HG03575 (cell line): Measurements from ENCODE around the gene CCDC9.
"Not testable (repeated sequence)": the region's sequence is repeated elsewhere in the genome, so short reads cannot be mapped to it uniquely, and the experiment has no call there.

ENCODE experiments used
- ATAC-seq: cut with Tn5 transposase; IDR thresholded peaks from one replicate; pipeline ENCODE4 v1.9.1; 2021; ENCODE audit not compliant: unreplicated experiment, insufficient number of reproducible peaks, low FRiP score; ENCODE audit errors: extremely low read depth

The CCDC9 gene

GRCh38 chr19:47275791-47276461, 19.6 kb downstream of the CCDC9 start:
- no peak for ATAC-seq

DNA sequence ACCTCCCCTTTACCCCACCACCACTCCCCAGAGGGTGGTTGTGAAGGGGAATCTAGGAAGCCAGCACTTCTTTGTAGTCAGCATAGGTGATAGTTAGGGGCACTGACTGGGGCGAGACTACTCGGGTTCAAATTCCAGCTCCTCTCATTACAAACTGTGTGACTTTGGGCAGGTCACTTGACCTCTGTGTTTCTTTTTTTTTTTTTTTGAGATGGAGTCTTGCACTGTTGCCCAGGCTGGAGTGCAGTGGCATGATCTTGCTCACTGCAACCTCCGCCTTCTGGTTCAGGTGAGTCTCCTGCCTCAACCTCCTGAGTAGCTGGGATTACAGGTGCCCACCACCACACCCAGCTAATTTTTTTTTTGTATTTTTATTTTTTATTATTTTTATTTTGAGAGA, 20.2 kb downstream of the CCDC9 start:
- not testable (repeated sequence) for ATAC-seq

DNA sequence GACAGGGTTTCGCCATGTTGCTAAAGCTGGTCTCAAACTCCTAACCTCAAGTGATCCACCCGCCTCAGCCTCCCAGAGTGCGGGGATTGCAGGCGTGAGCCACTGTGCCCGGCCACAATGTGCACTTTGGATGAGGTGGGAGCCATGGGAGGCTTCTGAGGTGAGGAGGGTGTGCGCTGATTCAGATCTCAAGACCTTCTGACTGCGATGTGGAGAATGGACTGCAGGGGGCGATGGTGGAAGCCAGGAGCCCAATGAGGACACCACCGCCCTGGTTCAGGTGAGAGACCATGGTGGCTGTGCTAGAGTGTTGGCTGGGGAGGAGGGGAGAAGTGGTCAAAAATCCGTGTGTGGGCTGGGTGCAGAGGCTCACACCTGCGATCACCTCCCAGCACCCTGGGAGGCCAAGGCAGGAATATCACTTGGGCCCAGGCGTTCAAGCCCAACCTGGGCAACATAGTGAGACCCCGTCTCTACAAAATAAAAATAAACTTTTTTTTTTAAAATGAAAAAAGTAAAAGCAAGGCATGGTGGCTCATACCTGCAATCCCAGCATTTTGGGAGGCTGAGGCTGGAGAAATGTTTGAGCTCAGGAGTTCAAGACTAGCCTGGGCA, 24.0 kb downstream of the CCDC9 start:
- ATAC-seq: no peak

- no peak for ATAC-seq
These were observed 27.2 kb downstream of the CCDC9 start for GRCh38 chr19:47283405-47284059.

- no peak for ATAC-seq
These were observed 28.1 kb downstream of the CCDC9 start for GRCh38 chr19:47284324-47284899.

DNA sequence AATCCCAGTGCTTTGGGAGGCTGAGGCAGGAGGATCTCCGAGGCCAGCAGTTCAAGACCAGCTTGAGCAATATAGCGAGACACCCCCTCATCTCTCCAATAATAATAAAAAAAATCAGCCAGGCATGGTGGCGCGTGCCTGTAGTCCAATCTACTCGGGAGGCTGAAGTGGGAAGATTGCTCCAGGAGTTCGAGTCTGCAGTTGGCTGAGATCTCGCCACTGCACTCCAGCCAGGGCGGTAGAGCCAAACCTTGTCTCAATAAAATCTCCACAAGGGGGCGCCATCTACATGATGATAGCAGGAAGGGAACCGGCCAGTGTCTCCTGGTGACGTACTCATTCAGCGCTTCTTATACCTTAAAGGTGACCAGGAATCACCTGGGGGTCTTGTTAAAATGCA, 39.7 kb downstream of the CCDC9 start:
- ATAC-seq: no peak

GRCh38 chr19:47300867-47301266, 44.5 kb downstream of the CCDC9 start:
- ATAC-seq: not testable (repeated sequence)

- no peak for ATAC-seq
These were observed 45.9 kb downstream of the CCDC9 start for GRCh38 chr19:47302249-47302648.

DNA sequence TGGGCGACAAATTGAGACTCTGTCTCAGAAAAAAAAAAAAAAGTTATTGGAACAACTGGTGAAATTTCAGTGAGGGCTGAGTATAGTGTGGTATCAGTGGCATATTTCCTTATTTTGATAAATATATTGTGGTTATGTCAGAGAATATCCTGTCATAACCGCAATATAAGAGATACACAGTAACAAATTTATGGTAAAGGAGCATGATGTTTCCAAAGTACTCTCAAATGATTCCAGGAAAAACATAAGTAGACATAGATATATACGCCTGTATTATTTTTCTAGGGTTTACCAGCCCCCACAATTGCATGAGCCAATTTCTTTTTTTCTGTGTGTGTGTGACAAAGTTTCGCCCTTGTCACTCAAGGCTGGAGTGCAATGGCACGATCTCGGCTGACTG, 47.6 kb downstream of the CCDC9 start:
- ATAC-seq: no peak

DNA sequence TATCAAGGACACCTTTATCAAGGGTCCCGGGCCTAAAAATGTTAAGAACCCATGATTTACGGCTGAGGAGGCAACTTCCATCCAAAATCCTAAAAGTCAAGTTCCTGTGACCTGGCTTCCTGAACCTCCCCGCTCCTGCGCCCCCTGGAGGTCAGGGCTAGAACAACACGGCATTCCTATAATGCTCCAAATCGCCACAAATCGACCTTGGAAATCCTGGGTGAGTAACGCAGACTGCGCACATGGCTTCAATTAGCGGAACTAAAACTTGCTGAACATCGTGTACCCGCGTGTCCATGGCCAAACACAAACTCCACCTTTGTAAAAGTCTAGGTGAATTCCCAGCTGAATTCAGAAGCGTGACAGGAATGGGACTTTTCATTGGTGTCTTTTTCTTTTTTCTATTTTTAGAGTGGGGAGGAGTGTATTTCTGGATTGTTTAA, 49.0 kb downstream of the CCDC9 start:
- ATAC-seq: no peak

- ATAC-seq: no peak
These were observed 50.0 kb downstream of the CCDC9 start for GRCh38 chr19:47306303-47306702.

DNA sequence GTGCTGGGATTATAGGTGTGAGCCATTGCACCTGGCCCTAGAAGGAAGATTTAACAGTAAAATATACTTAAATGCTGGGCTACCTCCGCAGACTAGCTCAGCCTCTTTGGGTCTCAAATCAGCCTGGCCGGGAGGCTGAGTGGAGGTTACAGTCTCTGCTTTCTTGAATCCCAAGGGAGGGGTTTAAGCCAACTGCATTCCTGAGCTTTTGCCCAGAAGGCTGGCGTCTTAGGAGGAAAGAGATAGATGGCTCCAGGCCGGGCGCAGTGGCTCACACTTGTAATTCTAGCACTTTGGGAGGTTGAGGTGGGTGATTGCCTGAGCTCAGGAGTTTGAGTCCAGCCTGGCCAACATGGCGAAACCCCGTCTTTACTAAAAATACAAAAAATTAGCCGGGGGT, 52.7 kb downstream of the CCDC9 start:
- no peak for ATAC-seq

GRCh38 chr19:47309608-47310007, 53.3 kb downstream of the CCDC9 start, which contains the start of gene C5AR1:
C5AR1 (plus strand) TSS chr19:47309861; CDS start chr19:47309896, 35 bp downstream.
- ATAC-seq: no peak

- no peak for ATAC-seq
These were observed 54.0 kb downstream of the CCDC9 start for GRCh38 chr19:47310323-47310722.

DNA sequence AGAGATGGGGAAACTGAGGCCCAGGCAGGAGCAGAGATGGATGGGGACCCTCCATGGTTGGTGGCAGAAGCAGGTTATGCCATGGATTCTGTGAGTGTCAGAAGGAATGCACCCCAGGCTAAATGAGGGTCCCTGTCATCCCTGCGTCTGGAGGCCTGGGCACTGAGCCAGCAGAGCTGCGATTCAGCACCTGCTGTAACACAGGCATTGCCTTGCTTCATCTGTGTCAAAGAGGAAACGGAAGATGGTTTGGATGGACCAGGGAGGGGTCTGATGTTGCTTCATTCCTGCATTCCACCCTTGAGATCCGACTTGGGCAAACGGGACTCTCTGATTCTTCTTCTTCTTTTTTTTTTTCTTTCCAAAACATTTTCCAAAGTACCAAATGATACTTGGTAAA, 54.5 kb downstream of the CCDC9 start:
- ATAC-seq: no peak

- ATAC-seq: no peak
These were observed 56.2 kb downstream of the CCDC9 start for GRCh38 chr19:47312366-47313006.

DNA sequence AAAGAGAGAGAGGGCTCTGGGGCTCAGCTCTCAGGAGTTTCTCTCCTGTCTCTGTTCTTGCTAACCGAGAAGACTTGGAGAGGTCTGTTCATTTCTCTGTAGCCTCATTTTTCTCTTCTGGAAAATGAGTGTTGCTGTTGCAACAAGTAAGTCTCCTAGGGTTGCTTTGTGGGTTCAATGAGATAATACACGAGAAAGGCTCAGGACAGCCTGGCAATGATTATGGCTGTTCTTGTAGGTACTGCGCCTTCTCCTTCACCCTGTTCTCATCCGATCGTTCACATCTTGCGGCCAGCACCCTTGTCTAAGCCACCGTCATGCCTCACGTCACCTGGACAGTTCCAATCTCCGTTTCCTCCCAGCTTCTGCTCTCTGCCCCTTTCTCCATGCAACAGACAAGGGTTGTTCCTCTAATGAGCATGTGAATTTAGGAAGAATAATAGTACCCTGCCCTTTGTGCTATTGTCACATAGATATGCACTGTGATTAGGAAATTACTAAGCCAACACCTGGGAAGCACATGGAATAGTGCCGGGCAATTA, 57.5 kb downstream of the CCDC9 start:
- ATAC-seq: no peak

- ATAC-seq: no peak
These were observed 58.9 kb downstream of the CCDC9 start for GRCh38 chr19:47315125-47315821.

DNA sequence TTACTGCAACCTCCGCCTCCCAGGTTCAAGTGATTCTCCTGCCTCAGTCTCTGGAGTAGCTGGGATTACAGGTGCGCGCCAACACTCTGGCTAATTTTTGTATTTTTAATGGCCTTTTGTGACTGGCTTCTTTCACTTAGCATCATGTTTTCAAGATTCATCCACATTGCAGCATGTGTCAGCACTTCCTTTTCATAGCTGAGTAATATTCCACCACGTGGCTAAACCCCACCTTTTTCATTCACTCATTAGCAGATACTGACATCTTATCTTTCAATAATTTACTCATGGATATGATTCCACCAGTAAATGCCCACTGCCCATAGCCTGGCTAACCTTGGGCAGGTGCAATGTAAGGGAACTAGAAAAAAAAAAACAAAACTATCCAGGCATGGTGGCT, 60.2 kb downstream of the CCDC9 start:
- no peak for ATAC-seq
